H1 (cell line): ENCODE data around the gene PDZD2. TPM values are rescaled to one million over a fixed set of nuclear protein-coding genes. Genes with fewer than 3 reads are reported as not detected.

ENCODE experiments used
- SP1 ChIP-seq: IDR thresholded peaks from 2 replicates; pipeline ENCODE4 v1.6.1; 2011; ENCODE audit warnings: low read depth, low read length
- polyA plus RNA-seq, 7 experiments: library from polyadenylated mRNA; depleted of rRNA in 3 of 7; stranded (reverse) in 5 of 7; unstranded in 2 of 7; fragments of >200 nt in 5 of 7; fragments of 200-250 nt in 2 of 7; gene quantifications; 1 replicate in 5 of 7; 2 replicates in 1 of 7; 4 replicates in 1 of 7; pipeline versions ENCODE4 v1.2.1 to v1.2.3, GENCODE V29; 2011 to 2013; ENCODE audit warnings: missing spikeins in 2 of 7, mixed read lengths in 2 of 7
- total RNA-seq: library from RNA; stranded (reverse); fragmentation: NEBNext Ultra II Directional; extraction: Animal tissue kit (Norgen Biotek cat#: 25700); gene quantifications from 2 replicates; pipeline ENCODE4 v1.2.1, GENCODE V29; 2021

PDZD2 gene
- total and polyA plus RNA-seq, 2 of the 8 experiments (the other 6 are each of a cell fraction or from before 2014, with no cell fraction given) = 1.2 to 6.8 TPM

GRCh38 chr5:31605920-31606319 is 33.0 kb upstream of the PDZD2 start (continued):
- no peak for TF ChIP-seq SP1
